Bone marrow (tissue), 2 donors: ENCODE results near the gene M1AP.

Experiments used
- DNase-seq, 2 donors: peaks; one replicate each; lab custom pipeline; 2025; lab: John Stamatoyannopoulos, UW

Gene M1AP

GRCh38 chr2:74524955-74525716, 123.0 kb downstream of the M1AP start:
- DNase-seq: no peak

DNA sequence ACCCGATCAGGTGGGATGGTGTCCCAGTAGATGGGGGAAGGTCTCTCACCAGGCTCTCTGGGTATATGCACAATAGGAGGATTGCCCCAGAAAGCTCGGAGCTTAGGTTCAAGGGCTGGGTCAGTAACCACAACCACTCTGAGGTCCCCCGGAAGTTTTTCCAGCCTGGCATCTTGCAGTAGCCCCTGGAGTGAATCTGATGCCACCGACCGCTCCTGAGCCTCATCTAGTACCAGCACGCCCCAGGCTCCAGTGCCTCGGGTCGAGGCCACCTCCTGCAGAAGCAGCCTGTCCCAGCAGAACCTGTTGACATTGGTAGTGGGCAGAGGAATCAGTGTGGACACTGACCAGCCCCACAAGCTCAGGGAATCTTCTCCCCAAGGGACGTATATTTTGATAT, 124.1 kb downstream of the M1AP start:
- no peak for DNase-seq

DNA sequence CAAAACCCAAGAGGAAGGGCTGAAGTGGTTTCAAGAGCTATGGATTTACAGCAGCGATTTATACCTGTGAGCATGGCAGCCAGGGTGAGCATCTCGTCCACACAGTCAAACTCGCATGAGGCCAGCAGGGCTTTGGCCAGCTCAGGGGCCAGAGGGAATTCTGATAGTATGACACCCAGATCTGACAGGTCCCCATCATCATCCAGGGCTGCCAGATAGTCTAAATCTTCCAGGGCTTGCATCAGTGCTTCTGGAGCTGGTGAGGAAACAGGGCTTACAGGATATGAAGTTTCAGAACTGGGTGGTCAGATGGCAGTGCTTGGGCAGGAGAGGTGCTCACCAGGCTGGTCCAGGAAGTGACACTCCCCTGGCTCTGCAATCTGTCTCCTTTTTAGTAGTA, 125.6 kb downstream of the M1AP start:
- no peak for DNase-seq

DNA sequence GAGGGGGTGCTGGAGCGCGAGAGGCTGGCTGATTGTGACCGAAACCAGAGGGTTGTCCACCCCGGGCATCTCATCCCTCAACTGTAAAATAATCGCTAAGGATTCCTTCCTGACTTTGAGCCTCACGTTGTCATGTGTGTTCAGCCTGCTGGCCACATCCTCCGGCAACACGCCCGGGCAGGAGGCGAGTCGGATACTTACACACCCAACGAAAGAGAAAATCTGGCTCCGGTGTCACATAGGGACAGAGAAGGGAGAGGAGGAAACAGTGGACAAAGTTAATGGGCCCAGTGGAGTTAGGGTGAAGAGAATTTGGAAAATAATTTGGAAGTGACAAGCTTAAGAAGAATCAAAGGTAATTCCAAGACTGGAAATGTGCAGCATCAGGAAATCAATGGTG, 131.5 kb downstream of the M1AP start:
- no peak for DNase-seq

DNA sequence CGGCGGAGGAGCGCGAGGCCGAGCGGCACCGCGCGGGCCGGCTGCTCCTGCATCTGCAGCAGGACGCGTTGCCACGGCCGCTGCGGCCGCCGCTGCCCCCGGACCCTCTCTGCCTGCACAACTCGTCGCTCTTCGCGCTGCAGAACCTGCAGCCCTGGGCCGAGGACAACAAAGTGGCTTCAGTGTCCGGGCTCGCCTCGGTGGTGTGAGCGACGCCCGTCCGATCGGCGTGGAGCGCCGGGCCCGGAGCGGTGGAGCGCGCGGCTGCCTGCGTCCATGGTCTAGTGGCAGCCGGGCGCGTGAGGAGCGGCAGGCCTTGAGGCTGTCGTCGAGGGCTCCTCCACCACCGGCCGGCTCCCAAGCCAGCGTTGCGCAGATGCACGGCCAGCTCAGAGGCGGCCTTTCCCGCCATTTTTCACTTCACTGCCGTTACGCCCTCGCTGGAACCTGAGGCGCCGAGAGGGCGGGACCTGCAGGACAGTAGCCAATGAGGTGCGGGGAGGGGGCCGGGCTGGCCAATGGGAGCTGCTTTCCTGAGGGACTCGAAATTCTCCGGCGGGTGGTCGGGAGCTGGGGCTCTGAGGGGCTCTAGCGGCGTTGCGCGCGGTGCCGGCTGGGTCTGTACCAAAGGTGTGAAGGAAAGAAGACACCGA, 132.0 kb downstream of the M1AP start:
- peak in 1 of 2 donors; percentile 30 for DNase-seq

DNA sequence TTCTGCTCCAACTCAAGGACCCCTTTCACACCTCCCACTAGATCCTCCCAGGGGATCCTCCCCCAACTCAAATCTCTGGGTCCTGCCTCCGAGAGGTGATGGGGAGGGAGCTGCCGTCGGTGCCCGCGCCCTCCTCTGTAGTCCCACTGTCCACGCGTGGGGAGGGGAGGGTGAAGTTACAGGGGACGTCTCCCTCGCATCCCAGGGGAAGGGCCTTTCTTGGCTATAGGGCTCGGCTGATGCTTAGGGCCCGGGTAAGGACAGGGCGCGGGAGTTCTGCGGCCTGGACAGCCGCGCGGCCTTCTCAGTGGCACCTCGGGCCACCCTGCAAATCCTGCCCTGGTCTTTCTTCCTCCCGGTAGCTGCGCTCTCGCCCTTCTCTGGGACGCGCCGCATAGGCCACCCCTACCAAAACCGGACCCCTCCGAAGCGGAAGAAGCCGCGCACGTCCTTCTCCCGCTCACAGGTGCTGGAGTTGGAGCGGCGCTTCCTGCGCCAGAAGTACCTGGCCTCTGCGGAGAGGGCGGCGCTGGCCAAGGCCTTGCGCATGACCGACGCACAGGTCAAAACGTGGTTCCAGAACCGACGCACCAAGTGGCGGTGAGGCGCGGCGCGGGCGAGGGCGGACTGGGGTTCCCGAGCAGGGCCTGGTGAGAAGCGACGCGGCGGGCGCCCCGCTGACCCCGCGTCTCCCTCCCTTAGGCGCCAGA, 132.7 kb downstream of the M1AP start:
- no peak for DNase-seq

DNA sequence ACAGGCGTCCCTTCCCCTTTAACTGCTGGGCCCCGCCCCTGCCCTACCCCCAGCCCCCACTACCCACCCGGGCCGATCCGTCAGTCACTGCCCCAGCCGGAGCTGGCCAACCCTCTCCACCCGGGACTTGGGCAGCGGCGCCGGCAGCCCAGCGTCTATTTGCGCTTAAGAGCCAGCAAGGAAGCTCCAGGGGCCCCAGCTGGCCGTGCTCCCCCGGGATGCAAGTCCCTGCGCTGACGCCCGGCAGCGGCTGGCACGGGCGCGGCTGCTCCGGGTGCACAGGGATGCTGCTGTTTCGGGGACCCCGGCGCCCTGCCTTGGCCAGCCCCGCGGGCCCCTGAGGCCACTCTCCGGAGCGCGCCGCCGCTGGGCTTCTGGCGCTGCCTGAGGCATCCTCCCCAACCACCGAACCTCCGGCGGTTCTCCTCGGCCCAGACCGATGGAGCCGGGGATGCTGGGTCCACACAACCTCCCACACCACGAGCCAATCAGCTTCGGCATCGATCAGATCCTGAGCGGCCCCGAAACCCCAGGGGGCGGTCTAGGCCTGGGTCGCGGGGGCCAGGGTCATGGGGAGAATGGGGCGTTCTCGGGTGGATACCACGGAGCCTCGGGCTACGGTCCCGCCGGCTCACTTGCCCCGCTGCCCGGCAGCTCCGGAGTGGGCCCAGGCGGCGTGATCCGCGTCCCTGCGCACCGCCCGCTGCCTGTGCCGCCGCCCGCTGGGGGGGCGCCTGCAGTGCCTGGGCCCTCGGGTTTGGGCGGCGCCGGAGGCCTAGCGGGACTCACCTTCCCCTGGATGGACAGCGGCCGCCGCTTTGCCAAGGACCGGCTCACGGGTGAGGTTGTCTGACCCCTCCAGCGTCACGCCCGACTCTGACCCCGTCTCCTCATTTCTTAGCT, 133.5 kb downstream of the M1AP start, which contains the start of gene TLX2:
TSS of gene TLX2 (plus strand) at position 83 of the 903 bp plus-strand sequence. CDS start at position 440, 357 bp downstream.
- DNase-seq: peak in 1 of 2 donors; percentile 44

GRCh38 chr2:74513605-74514367, 134.3 kb downstream of the M1AP start:
- no peak for DNase-seq

DNA sequence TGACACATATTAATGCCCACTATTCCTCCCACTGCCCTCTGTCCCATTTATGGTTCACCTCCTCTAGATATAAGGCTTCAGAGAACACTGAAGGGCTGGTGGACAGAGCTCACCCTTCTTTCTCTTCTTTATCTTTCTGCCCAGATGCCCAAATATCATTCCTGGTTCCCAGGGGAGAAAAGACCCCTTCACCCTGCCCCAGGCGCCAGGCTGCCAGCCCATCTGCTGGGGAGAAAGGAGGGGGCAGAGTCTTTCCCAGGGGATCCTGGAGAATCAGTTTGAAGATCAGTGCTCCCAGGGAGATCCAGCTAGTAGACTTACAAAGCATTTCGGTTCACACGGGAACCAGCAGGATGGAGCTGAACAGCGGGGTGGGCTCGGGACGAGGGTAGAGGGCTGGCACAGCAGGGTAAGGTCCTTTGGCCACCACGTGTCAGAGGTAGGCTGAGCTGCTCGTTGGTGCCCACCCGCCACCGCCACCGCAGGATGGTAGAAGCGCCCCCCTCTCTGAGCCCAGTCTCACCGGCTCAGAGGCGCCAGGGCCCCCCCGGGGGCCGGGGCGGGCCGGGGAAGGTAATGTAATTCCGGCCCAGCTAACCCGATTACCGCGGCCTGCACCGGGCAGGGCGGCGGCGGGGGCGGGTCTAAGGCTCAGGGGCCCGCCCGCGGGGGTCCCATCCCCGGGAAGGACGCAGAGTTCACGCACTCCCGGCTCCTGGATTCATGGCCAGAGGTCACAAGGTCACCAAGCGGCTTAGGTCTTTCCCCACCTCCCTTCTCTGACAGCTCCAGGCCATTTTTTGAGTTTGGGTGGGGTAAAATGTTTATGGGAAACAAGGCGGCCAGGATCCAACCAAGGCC, 135.2 kb downstream of the M1AP start:
- DNase-seq: no peak

DNA sequence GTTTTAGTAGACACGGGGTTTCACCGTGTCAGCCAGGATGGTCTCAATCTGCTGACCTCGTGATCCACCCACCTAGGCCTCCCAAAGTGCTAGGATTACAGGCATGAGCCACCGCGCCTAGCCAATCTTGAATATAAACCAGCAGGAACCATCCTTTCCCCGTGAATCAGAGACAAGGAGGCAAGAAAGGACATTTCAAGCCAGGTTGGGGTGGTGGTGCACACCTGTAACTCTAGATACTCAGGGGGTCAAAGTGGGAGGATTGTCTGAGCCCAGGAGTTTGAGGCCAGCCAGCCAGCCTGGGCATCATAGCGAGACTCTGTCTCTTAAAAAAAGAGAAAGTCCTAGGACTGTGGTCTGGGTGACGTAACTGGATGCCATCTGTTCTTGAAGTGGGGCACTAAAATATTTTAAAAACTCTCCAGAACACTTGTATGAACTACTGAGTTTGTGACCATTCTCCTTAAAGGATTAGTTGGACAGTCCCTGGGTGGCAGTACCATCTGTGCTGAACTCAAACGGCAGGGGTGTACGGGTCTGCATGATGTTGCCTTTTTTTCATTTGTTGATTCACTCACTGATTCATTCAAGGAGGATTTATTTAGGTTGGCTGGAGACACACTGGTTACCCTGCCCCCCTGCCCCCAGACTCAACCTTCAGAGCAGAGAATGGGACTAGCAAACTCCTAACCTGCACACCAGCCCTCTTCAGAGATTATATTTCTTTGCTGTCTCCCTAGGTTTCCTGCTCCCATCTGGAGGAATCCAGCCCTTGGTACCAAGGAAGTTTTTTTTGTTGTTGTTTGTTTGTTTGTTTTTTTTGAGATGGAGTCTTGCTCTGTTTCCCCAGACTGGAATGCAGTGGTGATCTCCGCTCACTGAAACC, 136.8 kb downstream of the M1AP start:
- no peak for DNase-seq

- no peak for DNase-seq
These were observed 137.9 kb downstream of the M1AP start for GRCh38 chr2:74510272-74510671.

- DNase-seq: no peak
These were observed 140.1 kb downstream of the M1AP start for GRCh38 chr2:74507926-74508520.
